ENCODE results near the gene NEK10.

Gene NEK10

DNA sequence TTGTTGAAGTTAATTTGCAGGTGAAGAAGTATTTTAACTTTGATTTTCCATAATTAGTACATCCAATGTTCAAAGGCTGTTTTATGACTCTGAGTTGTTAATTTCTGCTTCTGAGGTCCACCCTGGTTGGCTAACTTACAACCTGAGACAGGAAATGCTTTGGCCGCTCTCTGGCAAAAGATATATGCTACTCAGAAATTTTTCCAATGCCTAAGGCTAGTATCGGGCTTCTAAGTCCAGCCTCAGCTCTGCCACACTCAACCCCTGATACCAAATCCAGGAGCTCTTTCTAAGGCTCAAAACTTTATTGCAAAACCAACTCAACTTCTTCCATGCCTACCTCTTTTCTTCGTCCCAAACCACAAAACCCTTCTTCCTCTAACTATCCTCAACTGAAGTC, 192.9 kb downstream of the NEK10 start:
- no peak for DNase-seq (ENCODE audit: low spot score)

DNA sequence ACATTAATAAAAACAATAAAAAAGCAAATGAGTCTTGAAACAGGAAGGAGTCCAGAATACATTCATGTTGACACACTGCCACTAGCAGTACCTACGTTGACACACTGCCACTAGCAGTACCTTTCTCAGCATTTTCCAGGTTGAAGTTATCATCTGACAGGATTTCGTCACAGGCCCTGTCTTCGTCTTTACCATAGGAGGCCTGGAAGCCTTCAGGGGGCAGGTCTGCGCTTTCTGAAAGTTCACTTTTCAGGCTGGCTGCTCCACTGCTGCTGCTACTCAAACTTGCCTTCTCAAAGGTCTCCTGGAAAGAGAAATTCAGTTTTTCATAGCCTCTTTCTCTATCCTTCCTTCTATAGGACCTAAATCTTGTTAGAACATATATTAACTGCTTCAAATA, 194.7 kb downstream of the NEK10 start:
- no peak for DNase-seq (ENCODE audit: low spot score)

DNA sequence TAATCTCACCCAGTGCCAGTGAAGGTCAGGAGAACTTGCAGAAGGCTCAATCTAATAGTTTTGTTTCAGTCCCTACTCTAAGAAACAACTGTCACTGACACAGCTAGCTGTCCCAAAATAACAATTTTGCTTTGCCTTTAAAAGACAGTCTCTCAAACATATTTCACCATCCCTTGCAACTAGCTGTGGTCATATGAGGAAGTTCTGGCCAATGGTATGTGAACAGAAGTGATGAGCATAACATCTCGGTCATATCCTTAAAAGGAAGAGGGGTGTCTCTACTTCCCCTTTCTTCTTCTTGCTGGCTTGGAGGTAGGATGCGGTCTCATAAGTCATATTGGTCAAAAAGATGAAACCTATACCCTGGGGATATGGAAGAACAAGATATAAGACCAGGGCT, 198.1 kb downstream of the NEK10 start:
- DNase-seq (ENCODE audit: low spot score): no peak

DNA sequence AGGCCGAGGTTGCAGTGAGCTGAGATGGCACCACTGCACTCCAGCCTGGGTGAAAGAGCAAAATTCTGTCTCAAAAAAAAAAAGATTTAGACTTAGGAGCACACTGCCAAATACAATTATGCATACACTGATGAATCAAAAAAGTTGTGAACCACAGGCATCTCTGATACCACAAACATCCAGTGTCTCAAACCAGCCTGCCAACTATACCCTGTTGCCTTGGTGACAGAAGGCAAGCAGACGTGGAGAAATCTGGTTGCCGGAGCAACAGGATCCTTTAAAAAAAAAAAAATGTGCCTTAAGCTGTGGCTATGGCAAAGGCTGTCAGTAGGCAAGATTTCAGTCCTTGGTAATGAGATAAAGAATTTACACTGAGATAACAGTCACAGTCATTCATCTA, 202.3 kb downstream of the NEK10 start:
- DNase-seq (ENCODE audit: low spot score): no peak

DNA sequence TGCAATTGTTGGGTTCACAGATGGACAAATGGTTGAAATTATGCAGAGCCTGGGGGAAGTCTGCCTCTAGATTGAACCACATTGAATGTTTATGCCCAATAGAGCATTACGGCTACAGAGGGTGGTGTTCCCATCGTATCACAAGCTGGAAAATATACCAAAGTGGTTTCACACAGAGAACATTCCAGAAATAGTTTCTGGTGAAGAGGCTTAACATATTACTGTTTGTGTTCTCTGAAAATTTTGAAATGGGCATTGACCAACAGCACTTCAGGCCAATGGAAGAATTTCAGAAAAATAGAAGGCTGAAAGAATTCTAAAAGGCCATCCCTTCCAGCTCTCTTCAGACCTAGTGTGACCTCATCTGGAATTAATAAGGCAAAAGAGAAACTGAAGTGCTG, 203.9 kb downstream of the NEK10 start:
- no peak for DNase-seq (ENCODE audit: low spot score)

DNA sequence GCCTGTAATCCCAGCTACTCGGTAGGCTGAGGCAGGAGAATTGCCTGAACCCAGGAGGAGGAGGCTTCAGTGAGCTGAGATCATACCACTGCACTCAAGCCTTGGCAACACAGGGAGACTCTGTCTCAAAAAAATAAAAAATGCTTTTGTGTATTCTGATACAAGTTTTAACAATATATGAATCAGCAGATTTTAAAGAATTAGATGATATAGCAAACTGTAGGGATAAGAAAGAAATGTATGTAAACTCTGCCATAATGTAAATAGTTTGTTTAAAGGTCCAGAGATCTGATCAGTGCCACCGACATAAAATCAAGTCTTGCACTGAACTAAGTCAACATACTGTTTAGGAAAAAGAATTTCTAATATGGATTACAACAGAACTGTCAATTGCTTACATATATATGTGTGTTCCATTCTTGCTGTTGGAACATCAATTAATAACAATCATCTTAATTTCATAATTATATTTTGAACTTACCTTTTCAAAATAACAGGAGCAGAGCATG, 208.3 kb downstream of the NEK10 start:
- no peak for DNase-seq (ENCODE audit: low spot score)

DNA sequence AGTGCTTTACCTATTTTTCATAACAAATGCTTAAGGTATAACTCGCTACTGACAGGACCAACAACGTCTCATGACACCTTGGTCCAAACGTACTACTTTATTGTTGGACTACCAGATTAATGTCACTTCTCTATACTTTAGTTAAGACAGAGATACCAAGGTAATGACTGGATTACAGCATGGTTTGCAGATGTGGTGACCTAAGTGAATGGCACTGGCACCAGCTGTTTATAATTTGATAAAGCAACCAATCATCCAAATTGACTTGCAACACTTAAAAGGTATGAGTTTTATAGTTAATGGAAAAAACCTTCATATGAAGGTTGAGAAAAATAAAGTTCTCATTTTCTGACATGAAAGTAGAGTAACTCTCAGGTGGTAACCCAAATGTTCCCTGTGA, 209.0 kb downstream of the NEK10 start:
- DNase-seq (ENCODE audit: low spot score): no peak

DNA sequence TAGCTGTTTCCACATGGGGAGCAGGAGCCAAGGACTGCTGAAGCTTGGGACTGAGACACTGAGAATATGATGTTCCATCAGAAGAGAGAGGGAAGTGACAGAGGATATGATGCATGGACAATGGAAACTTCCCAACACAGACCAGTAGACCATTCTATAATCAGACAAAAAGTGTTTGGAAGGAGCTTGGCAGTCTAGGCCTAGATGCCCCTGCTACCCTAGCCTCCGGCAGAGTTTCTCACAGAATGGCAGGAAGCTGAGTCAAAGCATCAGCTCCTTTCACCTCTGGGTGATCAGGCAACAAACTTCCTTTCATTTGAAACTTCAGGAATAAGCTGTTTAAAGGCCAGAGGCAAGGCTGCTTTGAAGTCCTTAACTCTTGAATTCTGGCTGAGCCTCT, 222.0 kb downstream of the NEK10 start:
- DNase-seq (ENCODE audit: low spot score): no peak

DNA sequence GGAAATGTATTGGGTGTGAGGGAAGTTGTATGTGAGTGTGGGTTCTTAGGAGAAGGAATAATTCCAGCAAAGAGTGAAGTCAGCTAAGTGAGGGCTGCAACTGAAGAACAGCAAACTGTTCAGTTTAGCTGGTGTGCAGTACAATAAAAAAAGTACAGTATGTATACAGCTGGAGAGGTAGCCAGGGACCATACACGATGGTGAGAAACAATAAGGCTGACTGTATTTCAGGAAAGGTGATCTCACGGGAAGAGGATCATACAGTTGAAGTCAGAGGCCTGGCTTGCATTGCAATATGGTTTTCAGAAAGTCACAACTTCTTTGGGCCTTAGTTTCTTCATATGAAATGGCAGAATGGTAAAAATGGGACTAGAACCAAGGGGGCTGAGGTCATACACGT, 222.4 kb downstream of the NEK10 start:
- no peak for DNase-seq (ENCODE audit: low spot score)

DNA sequence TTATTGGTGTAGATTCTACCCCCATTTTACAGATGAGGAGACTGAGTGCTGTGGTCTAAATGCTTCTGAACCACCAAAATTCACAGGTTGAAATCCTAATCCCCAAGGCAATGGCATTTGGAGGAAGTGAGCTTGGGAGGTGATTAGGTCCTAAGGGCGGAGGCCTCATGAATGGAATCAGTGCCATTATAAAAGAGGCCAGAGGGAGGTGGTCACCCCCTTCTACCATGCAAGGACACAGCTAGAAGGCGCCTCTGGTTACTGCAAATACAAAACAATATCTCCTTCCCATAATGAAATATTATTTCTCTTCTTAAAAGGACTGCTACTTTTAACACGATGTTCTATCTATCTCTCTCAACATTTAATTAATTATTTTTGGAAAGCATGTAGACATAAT, 223.5 kb downstream of the NEK10 start:
- no peak for DNase-seq (ENCODE audit: low spot score)

DNA sequence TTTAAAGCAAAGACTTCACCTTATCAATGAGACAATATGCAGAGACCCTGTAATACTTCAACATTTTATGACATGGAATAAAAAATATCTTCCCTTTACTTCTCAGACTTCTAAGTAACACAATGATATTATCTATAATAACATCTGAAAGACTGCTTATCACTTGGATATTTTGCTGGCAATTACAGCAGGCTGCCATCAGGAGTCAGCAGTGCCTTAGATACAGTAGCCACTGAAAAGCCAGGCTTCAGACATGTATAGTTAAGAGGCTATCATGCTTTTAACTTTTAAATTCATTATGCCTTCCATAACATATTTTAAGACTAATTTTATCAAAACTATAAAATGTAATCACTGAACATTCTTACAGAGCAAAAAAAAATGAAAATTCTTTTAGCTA, 227.5 kb downstream of the NEK10 start:
- DNase-seq (ENCODE audit: low spot score): no peak

DNA sequence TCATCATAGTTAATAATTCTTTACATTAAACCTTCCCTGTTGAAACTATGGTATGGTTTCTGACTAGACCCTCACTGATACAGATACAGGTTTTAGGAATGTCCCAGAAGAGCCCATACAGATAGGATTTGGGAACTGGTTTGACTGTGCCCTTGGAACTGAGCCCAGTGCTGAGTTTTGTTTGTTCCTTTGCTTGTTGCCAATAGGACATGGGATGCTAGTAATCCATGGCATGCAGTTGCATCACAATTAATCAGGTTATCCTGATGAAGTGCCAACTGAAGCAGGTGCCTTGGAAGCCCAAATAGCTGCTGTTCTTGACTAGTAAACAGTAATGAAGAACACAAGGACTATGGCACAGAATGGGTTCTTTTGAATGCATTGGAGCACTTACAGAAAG, 230.6 kb downstream of the NEK10 start:
- DNase-seq (ENCODE audit: low spot score): no peak

DNA sequence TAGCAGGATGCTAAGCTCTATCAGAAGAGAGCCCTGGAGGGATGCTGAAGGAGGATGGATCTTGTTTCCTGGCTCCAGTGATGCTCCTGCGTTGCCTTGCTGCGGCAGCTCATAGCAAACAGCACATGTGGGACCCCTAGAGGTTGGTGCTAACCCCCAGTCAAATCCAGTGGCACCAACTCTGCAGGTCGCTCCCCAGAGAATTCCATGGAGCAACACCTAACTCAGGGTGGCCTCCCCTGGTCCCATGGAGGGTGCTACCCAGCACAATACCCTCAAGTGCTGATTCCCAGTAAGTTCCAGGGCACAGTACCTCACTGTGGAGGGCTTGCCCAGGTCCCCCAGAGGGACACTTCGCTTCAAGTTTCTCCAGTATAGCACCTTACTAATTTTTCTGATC, 231.2 kb downstream of the NEK10 start:
- no peak for DNase-seq (ENCODE audit: low spot score)

DNA sequence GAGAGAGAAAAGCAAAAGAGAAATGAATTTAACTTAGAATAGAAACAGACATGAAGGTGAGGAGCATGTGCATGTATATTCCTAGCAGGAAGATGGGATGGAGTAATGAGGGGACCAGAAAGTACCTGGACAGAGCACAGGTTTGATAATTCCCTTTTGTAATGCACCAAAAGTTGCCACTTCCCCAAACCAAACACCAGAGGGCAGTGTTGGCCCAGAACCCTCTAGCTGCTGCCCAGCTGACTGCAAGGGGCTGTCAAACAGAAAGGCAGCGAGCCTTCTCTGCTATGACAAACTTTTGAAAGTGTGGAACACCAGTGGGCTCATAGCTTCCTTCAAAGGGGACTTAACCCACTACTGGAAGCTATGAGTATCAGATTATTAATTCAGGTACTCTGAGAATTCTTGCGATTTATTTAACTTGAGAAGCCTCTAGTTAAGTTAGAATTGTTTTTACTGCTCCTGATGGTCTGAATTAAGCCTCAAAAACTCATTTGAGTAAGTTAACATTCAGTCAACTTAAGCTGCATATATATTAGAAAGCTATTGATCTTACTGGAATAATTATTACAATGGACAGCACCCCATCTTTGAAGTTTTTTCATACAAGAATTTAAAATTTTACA, 234.9 kb downstream of the NEK10 start:
- DNase-seq (ENCODE audit: low spot score): peak; percentile 38

DNA sequence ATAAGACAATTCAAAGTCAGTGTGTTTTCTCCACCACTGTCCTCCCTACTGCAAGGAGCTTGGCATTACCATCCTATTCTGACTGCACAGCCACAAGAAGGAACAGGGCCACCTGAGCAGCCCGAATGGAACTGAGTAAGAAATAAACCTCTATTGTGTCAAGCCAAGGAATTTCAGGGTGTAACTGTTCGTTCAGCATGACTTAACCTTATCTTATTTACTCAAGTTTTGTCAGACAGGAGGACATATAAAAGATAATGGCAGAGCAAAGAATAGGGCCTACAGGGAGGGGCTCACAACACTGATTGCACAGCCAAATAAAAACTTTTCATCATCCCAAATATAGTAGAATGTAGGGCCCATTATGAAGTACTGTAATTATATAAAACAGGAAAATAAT, 236.1 kb downstream of the NEK10 start:
- DNase-seq (ENCODE audit: low spot score): no peak

DNA sequence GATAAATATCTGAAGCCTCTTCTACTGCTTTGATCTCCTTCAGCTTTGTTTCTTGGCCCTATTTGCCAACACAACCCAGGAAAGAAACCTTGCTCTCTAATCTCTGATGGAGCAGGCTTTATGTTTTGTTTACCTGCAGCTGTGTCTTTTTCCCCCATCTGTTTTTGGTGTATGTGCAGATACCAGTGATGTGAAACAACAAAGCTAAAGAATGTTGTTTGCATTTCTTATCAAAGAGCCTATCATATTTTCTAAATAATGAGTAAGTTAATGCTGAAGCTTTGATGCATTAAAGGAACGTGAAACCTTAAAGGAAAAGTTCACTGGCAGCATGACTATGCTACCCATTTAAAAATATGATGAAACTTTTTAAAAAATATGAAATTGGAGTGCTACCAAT, 238.4 kb downstream of the NEK10 start:
- DNase-seq (ENCODE audit: low spot score): no peak

DNA sequence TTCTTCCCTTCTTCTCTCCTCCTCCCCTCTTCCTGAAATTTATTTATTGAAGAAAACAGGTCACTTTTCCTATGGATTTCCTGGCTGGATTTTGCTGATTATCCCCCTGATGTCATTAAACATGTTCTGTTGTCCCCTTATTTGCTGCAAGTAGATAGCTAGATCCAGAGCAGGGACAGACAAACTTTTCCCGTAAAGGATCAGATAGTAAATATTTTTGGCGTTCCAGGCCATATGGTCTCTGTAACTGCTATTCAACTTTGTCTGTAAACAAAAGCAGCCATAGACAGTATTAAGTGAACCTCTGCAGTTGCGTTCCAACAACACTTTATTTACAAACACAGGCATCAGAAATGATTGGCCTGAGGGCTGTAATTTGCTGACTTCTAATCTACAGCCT, 241.3 kb downstream of the NEK10 start:
- no peak for DNase-seq (ENCODE audit: low spot score)

DNA sequence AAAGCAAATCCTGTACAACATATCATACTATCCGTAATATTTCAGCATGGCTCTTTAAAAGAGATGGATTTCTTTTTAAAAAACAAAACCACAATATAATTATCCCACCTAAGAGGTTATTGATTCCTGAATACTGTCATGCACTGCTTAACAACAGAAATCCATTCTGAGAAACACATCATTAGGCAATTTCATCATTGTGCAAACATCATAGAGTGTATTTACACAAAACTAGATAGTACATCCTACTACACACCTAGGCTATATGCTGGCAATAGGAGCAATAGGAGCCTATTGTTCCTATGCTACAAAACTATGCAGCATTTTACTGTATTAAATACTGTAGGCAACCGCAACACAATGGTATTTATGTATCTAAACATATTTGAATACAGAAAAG, 242.0 kb downstream of the NEK10 start:
- DNase-seq (ENCODE audit: low spot score): peak; percentile 25

DNA sequence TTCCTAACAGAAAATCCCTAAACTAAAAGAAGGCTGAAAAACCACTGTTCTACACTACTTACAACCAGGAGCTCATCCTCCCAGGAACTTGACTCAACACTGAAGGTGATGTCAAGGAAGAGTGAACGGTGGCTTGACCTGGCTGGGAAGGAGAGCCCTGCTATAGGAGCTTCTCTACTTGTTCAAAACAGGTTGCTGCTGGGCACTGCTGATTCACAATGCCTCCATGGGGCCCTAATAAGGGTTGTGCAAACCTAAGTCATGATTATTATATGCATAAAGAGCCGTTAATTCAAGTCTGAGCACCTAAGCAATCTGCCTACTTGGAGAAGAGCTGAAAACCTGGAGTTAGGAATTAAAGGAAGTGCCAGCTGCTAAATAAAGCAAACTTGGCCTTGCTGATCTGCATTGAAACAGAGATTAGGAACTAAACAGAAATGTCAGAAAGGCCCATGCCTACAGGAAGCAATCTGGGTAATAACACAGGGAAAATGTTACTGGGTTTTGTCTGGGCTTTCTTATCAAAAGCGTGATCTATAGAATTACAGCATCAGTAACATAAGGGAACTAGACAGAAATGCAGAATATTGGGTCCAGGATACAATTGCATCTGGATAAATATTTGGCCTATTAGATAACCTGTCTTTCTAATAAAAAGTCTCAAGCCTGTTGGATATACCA, 243.2 kb downstream of the NEK10 start:
- DNase-seq (ENCODE audit: low spot score): no peak

DNA sequence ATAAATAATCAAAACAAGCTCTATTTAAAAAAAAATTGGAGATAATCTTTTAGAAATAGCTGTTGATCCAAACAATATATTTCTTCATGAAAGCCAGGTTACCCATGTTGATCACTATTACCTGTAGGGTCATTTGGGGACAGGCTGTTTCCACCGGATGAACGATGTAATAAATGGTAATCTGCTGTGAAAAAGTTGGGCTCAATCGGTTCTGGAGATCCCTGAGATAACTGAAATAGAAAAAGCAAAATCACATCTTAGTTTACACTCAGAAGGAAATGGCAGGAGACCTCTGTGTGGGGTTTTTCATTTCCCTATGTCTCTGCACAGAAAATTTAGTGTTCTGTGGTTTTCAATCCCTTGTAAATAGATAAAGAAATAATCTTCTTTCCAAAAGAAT, 249.5 kb downstream of the NEK10 start:
- no peak for DNase-seq (ENCODE audit: low spot score)

DNA sequence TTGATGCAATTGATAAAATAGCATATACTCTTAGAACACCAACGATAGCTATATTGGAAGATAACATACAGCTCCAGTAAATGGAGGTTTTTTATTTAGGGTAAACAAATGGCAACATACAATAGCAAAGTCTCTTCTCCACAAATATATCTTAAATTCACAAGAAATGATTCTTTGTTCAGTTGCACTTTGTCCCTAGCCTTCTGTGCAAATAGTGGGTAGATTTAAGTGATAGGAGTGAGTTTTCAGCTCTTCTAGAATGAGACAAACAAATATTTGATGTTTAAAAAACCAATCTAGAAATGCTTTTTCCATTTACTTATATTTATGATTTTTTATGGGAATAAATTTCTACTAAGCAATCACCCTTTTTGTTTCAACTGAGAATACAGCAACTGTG, 253.8 kb downstream of the NEK10 start:
- DNase-seq (ENCODE audit: low spot score): no peak

DNA sequence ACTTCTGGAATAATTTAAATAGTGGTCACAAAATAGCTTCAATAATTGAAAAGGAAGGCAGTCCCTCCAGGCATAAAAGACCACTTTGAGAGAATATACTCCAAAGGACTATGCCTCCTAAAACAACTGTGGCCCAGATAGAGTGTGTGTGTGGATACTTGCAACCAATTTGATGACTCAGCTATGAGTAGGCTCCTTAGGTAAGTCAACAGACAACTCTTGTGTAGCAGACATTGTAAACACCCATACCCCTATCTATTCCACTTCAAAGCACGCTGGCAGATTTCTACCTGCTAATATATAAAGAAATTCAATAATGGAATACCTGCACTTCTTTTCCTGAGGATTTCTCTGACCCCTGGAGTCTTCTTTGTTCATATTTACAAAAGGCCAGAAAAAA, 254.5 kb downstream of the NEK10 start:
- no peak for DNase-seq (ENCODE audit: low spot score)

DNA sequence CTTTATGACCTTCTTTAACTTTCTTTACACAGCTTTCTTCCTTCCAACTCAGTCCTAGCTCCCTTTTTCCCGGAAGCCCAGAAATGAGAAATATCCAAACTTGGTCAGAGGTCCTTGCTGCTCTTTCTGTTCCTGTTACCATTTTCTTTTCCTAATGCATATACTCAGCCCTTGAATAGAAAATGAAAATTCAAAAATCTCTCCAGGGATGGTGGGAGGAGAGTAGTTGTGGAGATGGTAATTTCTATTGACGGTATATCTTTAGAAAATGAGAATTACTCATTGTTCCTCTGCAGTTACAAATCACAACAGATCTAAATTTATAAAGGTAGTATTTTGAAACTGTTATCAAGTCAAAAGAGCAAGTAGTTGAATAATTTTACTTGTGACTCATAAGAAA, 255.1 kb downstream of the NEK10 start:
- DNase-seq (ENCODE audit: low spot score): no peak

DNA sequence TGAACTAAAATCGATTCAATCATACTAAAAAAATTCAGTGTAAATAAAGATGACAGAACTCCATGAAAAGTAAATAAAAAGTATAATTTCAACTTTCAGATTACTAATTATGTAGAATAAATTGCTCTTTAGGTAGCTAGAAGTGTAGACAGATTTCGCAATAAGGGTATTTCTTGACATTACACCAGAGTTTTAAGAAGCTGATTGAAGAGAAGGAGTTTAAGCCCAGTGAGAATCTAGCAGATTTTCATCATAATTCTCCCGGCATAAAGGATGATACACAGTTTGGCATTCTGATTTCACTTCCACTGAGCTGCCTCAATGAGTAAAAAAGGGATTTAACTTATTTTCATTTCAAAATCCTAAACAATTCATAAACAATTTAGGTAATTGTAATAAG, 259.2 kb downstream of the NEK10 start:
- DNase-seq (ENCODE audit: low spot score): no peak
